Esophagus mucosa (tissue), 1 donor: ENCODE measurements around the gene PIR. TPM values are rescaled to one million over a fixed set of nuclear protein-coding genes. Genes with fewer than 3 reads are reported as not detected.

Experiments used
- ATAC-seq: fragments of 200-7000 bp; cut with Tn5 transposase; one replicate; pipeline ENCODE4 v1.9.1; 2020
- total RNA-seq: library from RNA; stranded (reverse); gene quantifications from one replicate; pipeline ENCODE4 v1.2.4, GENCODE V29; 2023
- donor health status: DM: yes; HTN: yes; CAD: no.

The PIR gene
- total RNA-seq, result 25.5 TPM

GRCh38 chrX:15493118-15493962 is at the start of gene PIR:
PIR (minus strand) TSS chrX:15493333; CDS start chrX:15491257, 2,076 bp downstream.
- peak; percentile 98 for ATAC-seq

- ATAC-seq, result no peak
These were observed 37.2 kb upstream of the PIR start for GRCh38 chrX:15530318-15530717.

- no peak for ATAC-seq
These were observed 36.0 kb upstream of the PIR start for GRCh38 chrX:15529165-15529564.

- no peak for ATAC-seq
These were observed 32.7 kb upstream of the PIR start for GRCh38 chrX:15525664-15526416.

GRCh38 chrX:15524417-15524816 is 31.3 kb upstream of the PIR start:
- ATAC-seq, result no peak

- ATAC-seq, result no peak
These were observed 30.0 kb upstream of the PIR start for GRCh38 chrX:15523088-15523487.

GRCh38 chrX:15522464-15522863 is 29.3 kb upstream of the PIR start:
- ATAC-seq, result no peak

- ATAC-seq, result no peak
These were observed 22.8 kb upstream of the PIR start for GRCh38 chrX:15515931-15516330.

- ATAC-seq, result no peak
These were observed 21.1 kb upstream of the PIR start for GRCh38 chrX:15514279-15514678.

GRCh38 chrX:15512401-15512965 is 19.4 kb upstream of the PIR start:
- ATAC-seq, result peak; percentile 73

- no peak for ATAC-seq
These were observed 18.4 kb upstream of the PIR start for GRCh38 chrX:15511563-15511962.

- no peak for ATAC-seq
These were observed 16.7 kb upstream of the PIR start for GRCh38 chrX:15509845-15510244.

GRCh38 chrX:15507005-15507404 is 13.9 kb upstream of the PIR start:
- no peak for ATAC-seq

- peak; percentile 84 for ATAC-seq
These were observed 12.0 kb upstream of the PIR start for GRCh38 chrX:15505101-15505500.

- ATAC-seq, result no peak
These were observed 11.5 kb upstream of the PIR start for GRCh38 chrX:15504661-15505060.

GRCh38 chrX:15501506-15501905 is 8.4 kb upstream of the PIR start:
- no peak for ATAC-seq

- no peak for ATAC-seq
These were observed 7.4 kb upstream of the PIR start, which contains the start of gene BMX for GRCh38 chrX:15500497-15500966. BMX (plus strand) TSS chrX:15500807; CDS start chrX:15508354, 7,547 bp downstream.

GRCh38 chrX:15499976-15500375 is 6.8 kb upstream of the PIR start:
- ATAC-seq, result no peak

GRCh38 chrX:15498741-15499140 is 5.6 kb upstream of the PIR start:
- no peak for ATAC-seq

GRCh38 chrX:15497865-15498264 is 4.7 kb upstream of the PIR start:
- ATAC-seq, result peak; percentile 52

GRCh38 chrX:15496824-15497223 is 3.7 kb upstream of the PIR start:
- ATAC-seq, result no peak

GRCh38 chrX:15495801-15496200 is 2.7 kb upstream of the PIR start:
- no peak for ATAC-seq

- no peak for ATAC-seq
These were observed 664 bp downstream of the PIR start for GRCh38 chrX:15492469-15492868.
